Mesodermal cell (in vitro differentiated cells): Measurements from ENCODE around the gene ABHD2.

Experiments
- H3K27ac ChIP-seq: 2 replicates; pipeline ENCODE4 v1.7.0; 2013; ENCODE audit warnings: mild to moderate bottlenecking, low read depth, low read length, moderate library complexity; ENCODE audit not compliant: severe bottlenecking
- H3K36me3 ChIP-seq: 2 replicates; pipeline ENCODE4 v1.7.1; 2013; ENCODE audit warnings: mild to moderate bottlenecking, low read length, moderate library complexity; ENCODE audit not compliant: control insufficient read depth, insufficient read depth
- H3K4me1 ChIP-seq: one replicate; pipeline ENCODE4 v1.7.1; 2013; ENCODE audit warnings: mild to moderate bottlenecking, low read length; ENCODE audit not compliant: insufficient read depth, control insufficient read depth, poor library complexity, severe bottlenecking
- H3K4me3 ChIP-seq: 2 replicates; pipeline ENCODE4 v1.7.0; 2013; ENCODE audit warnings: low read length, control low read depth, mild to moderate bottlenecking; ENCODE audit not compliant: insufficient read depth, poor library complexity, severe bottlenecking; ENCODE audit errors: extremely low read depth
- H3K9me3 ChIP-seq: 2 replicates; pipeline ENCODE4 v1.7.1; 2013; ENCODE audit warnings: mild to moderate bottlenecking, low read length, moderate library complexity; ENCODE audit not compliant: control insufficient read depth
- WGBS, 2 experiments: methylation state at CpG; one replicate each; pipeline ENCODE4 v1.1.5; 2013; ENCODE audit warnings: missing lambda C conversion rate in 2 of 2; ENCODE audit not compliant: insufficient coverage in 2 of 2; 5-methylcytosine and 5-hydroxymethylcytosine counted together

The ABHD2 gene

GRCh38 chr15:89099968-89100367, 11.7 kb downstream of the ABHD2 start:
- 85 to 90% methylated on average over 2 of the region's 3 CpGs for WGBS, 2 experiments
- Histone ChIP-seq H3K27ac (no peak overlapping the region), H3K4me3 (no peak overlapping the region), H3K4me1 (peaks cover 38% of the 10 kb centered on the region), H3K36me3 (peaks cover 18% of the 10 kb centered on the region), H3K9me3 (no peaks in the 10 kb centered on the region)

GRCh38 chr15:89101302-89102193, 13.3 kb downstream of the ABHD2 start:
- H3K36me3 ChIP-seq, result peaks cover 18% of the 10 kb centered on the region
- no peaks in the 10 kb centered on the region for H3K9me3 ChIP-seq
- H3K27ac ChIP-seq, result peak overlapping the region; percentile 75
- WGBS, 2 experiments, result 93 to 100% methylated on average over 4 to 6 of the region's 8 CpGs
- H3K4me1 ChIP-seq, result peaks cover 47% of the 10 kb centered on the region
- no peak overlapping the region for H3K4me3 ChIP-seq

- Histone ChIP-seq H3K4me3 (no peak overlapping the region), H3K9me3 (no peaks in the 10 kb centered on the region), H3K4me1 (peaks cover 34% of the 10 kb centered on the region), H3K27ac (no peak overlapping the region), H3K36me3 (peaks cover 22% of the 10 kb centered on the region)
- 98 to 100% methylated on average over 3 to 5 of the region's 5 CpGs for WGBS, 2 experiments
Observed at GRCh38 chr15:89103481-89104171, 15.4 kb downstream of the ABHD2 start.

GRCh38 chr15:89104172-89104564, 15.9 kb downstream of the ABHD2 start:
- no peak overlapping the region for H3K4me3 ChIP-seq

GRCh38 chr15:89105147-89105546, 16.9 kb downstream of the ABHD2 start:
- Histone ChIP-seq H3K4me1 (peaks cover 38% of the 10 kb centered on the region), H3K9me3 (no peaks in the 10 kb centered on the region), H3K4me3 (no peak overlapping the region), H3K36me3 (peaks cover 22% of the 10 kb centered on the region), H3K27ac (peak overlapping the region; percentile 63)
- 74 to 86% methylated on average over 3 to 4 of the region's 4 CpGs for WGBS, 2 experiments

More at GRCh38 chr15:89104172-89104564, 15.9 kb downstream of the ABHD2 start:
- H3K27ac ChIP-seq, result peak overlapping the region; percentile 16
- peaks cover 22% of the 10 kb centered on the region for H3K36me3 ChIP-seq
- WGBS, 2 experiments, result 94 to 96% methylated on average over 7 to 9 of the region's 9 CpGs
- H3K9me3 ChIP-seq, result no peaks in the 10 kb centered on the region
- peaks cover 35% of the 10 kb centered on the region for H3K4me1 ChIP-seq

GRCh38 chr15:89106200-89106599, 17.9 kb downstream of the ABHD2 start:
- WGBS, 2 experiments, result 90 to 91% methylated on average over 10 to 11 of the region's 11 CpGs
- no peaks in the 10 kb centered on the region for H3K9me3 ChIP-seq
- H3K27ac ChIP-seq, result no peak overlapping the region
- peaks cover 22% of the 10 kb centered on the region for H3K36me3 ChIP-seq
- H3K4me1 ChIP-seq, result peaks cover 34% of the 10 kb centered on the region
- H3K4me3 ChIP-seq, result no peak overlapping the region

GRCh38 chr15:89107984-89108383, 19.7 kb downstream of the ABHD2 start:
- 97 to 100% methylated on average over 1 to 5 of the region's 5 CpGs for WGBS, 2 experiments
- Histone ChIP-seq H3K4me1 (peaks cover 20% of the 10 kb centered on the region), H3K4me3 (no peak overlapping the region), H3K36me3 (peaks cover 17% of the 10 kb centered on the region), H3K27ac (no peak overlapping the region), H3K9me3 (no peaks in the 10 kb centered on the region)

GRCh38 chr15:89108835-89109234, 20.6 kb downstream of the ABHD2 start:
- 100% methylated on average over 4 of the region's 4 CpGs for WGBS, 2 experiments
- peaks cover 12% of the 10 kb centered on the region for H3K36me3 ChIP-seq
- H3K9me3 ChIP-seq, result no peaks in the 10 kb centered on the region
- no peak overlapping the region for H3K4me3 ChIP-seq
- H3K4me1 ChIP-seq, result peaks cover 20% of the 10 kb centered on the region
- no peak overlapping the region for H3K27ac ChIP-seq

- Histone ChIP-seq H3K27ac (no peak overlapping the region), H3K4me3 (no peak overlapping the region), H3K9me3 (no peaks in the 10 kb centered on the region), H3K4me1 (peaks cover 20% of the 10 kb centered on the region), H3K36me3 (peaks cover 12% of the 10 kb centered on the region)
- 40% methylated on average over 1 of the region's 4 CpGs; no CpG with 5 or more reads in 1 of the 2 experiments for WGBS, 2 experiments
Observed at GRCh38 chr15:89109238-89109637, 21.0 kb downstream of the ABHD2 start.

- WGBS, 2 experiments, result 89 to 92% methylated on average over 6 to 7 of the region's 8 CpGs
- peaks cover 12% of the 10 kb centered on the region for H3K4me1 ChIP-seq
Observed at GRCh38 chr15:89110060-89110459, 21.8 kb downstream of the ABHD2 start.

GRCh38 chr15:89111352-89111751, 23.1 kb downstream of the ABHD2 start:
- H3K4me3 ChIP-seq, result no peak overlapping the region
- H3K4me1 ChIP-seq, result peaks cover 8% of the 10 kb centered on the region

More at GRCh38 chr15:89110060-89110459, 21.8 kb downstream of the ABHD2 start:
- Histone ChIP-seq H3K9me3 (no peaks in the 10 kb centered on the region), H3K36me3 (peaks cover 10% of the 10 kb centered on the region), H3K27ac (no peak overlapping the region), H3K4me3 (no peak overlapping the region)

More at GRCh38 chr15:89111352-89111751, 23.1 kb downstream of the ABHD2 start:
- H3K27ac ChIP-seq, result peak overlapping the region; percentile 10
- peaks cover 10% of the 10 kb centered on the region for H3K36me3 ChIP-seq
- no peaks in the 10 kb centered on the region for H3K9me3 ChIP-seq
